Stimulated activated CD4-positive, alpha-beta T cell treated with anti-CD3 and anti-CD28 coated beads, Interleukin-12 subunit alpha, Interleukin-12 subunit beta, amount 100 ng/mL, for 24 hours (primary cell): ENCODE measurements around the gene AFF3.

ENCODE experiments used
- DNase-seq, 2 experiments: peaks; one replicate each; pipeline ENCODE4 v3.0.0-alpha.2; 2020; ENCODE audit warnings: low read depth in 2 of 2

AFF3 gene

GRCh38 chr2:99881901-99882591 is 260.3 kb downstream of the AFF3 start:
- no peak for DNase-seq

DNA sequence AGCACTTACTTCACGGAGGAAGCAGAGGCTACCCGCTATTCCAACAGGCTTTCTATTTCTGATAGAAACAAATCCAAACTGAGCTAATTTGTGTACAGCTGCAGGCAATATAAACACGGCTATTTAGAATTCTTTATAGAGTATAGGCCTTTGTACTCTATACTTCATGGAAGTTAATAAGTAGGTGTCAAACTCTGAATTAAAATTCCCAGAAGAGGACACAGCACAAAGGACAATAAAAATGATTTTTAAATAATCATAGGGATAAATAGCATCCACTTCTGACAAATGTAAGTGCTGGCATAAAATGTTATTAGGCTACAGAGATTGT is 261.5 kb downstream of the AFF3 start:
- DNase-seq: no peak

GRCh38 chr2:99880148-99880963 is 262.0 kb downstream of the AFF3 start:
- no peak for DNase-seq

DNA sequence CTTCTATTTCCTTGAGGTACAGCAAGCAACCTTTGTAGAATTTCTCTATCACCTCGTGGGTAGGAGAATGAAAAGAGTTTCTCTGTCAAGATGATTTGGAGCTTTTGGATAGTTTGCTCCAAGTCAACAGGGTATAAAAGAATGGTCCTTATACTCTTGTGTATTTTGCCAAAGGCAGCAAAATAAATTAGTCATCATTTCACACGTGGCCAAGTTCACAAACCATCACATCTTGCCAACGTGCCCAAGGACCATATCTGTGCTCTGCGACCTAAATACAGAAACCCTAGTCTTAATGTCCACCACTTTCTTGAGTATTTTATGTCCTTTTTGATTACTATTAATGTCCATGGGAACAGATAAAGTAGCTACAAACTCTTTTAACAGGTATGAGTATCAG is 262.9 kb downstream of the AFF3 start:
- DNase-seq: no peak

DNA sequence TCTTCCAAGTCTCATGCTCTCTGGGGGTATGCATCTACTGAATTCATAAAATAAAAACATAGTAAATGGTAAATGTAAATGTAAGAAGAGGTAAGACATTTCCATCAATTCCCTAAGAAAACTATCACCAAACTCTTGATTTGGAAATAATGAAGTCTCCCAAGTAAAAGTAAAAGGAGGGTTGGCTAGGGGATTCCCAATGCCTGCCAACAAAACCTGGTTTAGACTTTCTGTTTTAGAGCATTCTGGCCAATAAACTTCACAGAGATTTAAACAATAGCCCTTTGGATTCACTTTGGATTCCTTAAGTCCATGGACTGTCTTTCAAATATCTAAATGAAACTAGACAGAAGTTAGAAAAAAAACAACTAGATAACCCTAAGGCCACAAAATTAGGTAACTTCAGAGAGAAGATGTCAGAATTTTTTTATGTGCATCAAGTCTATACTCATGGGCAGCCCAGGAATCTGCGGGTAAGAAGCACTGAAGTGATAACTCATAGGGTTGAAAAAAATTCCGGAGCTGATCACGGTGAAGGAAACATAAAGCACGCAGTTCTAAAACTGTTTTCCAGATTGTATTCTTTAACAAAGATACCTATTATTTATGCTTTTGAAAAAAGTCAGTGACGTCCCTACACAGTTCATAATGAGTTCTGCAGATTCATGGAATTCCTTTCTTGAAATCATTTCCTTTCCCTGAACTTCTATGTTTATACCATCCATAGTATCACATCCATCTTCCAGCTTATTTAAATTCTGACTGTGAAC is 263.6 kb downstream of the AFF3 start:
- no peak for DNase-seq

DNA sequence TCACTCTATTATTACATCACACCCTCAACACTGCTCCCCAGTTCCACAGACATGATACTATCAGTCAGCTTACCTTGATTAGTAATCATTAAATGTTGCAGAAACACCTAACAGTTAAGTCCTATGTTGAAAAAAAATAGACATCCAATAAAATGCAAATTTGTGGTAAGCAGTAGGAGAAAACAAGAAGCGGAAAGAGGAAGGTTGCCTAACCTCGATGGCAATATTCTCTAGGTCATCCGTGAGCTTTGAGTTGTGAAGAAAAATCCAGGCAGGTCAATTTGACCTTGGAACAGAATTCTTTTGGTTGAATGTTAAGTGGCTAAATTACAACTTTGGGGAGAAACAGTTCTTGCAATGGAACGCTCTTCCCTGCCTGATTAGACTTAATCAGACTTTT is 264.4 kb downstream of the AFF3 start:
- no peak for DNase-seq

GRCh38 chr2:99876956-99877355 is 265.4 kb downstream of the AFF3 start:
- no peak for DNase-seq

DNA sequence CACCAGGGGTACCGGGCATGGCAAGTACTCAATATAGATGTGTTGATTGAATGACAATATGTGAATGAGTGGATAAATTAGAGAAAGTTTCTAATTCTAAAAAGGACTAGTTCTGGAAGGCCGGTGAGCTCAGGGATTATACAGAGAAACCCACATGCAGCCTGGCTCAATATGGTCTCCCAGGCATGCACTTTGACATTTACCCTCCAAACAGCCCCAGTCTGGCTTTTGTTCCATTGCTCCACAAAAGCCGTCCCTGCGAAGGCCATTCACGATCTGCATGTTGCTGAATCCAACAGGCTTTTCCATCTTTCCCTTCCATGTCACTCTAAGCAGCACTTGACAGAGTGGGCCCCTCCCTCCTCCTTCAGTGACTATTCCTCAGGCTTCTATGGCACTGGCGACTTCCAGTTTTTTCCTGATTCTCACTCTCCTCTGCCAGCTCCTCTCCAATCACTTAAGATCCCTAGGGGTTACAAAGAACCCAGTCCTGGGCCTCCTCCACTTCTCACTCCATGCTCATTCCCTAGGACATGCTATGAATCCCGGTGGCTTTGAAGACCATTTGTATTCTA is 266.7 kb downstream of the AFF3 start:
- no peak for DNase-seq

DNA sequence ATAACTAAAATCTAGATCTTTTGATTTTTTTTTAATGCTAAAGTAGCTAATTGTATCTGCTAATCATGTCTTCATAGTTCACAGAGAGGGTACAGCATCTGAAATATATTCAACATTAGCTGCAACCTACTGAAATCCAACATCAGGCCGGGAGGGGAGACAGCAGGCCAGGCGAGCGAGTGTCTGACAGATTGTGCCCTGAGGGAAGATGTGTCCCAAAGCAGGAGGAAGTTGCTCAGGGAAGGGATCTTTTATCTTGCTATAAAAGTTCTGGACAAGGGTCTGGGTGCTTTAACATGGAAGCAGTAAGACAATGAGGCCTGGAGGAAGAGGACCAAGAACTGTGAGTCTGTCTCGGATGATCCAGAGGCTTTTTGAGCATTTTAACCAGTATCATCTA is 274.1 kb downstream of the AFF3 start:
- DNase-seq: no peak

DNA sequence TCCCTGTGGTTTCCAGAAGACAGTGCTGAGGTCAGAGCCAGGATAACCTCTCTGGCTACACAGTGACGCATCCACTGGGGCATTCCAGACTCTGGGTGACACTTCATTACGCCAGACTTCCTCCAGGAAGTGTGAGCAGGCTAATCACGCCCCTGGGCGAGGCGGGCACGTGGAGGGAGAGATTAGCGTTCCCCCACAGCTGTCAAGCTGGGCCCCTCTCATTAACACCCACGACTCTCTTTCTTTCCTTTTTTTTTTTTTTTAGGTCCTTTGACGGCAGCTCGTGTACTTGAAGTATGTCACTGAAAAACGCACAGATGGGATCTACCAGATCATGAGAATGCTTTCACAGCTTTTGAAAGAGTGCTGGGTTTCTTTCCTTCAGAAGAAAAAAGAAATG is 274.6 kb downstream of the AFF3 start:
- DNase-seq: no peak

DNA sequence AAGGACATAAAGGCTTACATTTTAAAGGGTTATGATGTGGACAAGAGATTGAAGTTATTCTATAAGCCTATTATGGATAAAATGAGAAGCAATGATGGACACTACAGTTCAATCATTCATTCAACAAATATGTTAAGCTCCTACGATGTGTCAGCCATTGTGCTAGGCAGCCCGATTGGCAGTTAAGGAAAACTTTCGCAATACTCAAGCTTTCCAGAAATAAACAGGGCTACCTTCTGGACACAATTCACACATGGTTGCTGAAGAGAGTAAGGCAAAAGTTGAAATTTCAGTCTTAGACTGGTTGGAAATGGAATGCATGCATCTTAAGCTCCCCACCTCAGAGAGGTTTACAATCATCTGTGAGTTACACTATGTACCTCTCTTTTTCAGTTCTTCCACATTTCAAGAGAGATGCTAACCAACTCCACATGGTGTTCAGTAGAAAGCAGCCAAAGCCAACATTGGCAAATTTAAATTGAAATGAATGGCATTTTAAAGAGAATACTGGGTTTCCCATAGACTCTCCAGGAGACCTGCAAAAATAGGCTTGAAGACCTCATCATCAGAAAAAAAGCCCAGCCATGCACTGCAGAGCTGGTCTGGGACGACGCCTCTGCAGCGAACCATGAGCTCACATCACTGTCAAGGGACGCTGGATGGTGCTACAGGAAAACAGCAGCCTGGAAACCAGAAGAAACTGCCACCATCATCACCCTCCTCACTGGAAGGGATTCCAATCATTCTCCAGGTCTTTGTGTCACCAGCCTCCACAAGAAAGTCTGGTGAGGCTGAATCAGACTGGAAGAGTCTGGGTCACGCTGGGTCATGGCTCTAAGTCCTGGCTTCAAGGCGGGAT is 276.3 kb downstream of the AFF3 start:
- no peak for DNase-seq

DNA sequence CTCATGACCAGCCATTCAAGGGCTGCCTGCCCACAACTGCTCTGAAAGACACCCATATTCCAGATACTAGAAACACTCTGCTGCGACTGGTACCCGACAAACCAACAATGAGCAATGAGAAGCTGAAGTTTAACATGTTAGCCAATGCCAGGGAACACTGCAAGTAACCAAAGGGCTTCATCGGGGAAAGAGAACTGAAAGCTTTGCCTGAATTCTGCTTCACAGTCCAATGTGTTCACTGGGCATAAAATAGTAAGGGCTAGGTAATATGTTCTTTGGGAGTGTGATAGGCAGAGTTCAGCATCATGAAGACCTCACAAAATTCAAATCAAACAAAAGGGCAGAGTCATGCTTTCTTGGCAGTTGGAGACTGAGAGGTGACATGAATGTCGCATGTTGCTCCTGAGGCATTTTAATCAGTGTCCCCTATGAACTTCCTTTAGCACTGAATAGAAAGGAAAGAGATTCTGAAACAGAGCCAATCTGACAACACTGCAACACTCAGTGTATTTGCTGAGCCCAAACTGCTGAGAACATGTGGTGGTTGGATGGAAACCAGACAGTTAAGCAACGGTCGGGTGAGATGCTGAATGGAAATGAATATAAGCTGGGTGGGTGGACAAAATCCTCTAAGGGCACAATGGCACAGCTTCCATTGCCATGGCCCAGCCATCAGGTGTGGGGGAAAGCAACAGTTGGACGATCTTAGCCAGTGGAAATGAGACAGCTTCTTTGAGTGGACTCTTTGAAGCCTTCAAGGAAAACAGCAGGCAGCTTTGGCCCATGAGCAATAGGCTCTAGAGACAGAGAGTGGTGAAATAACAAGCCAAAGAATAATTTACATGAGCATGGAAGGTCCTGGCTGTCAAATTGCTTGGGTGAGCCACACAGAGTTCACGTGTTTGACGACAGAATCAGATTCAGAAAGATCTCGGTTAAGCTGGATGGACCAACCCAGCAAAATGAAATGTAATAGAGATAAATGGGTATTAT is 277.5 kb downstream of the AFF3 start:
- no peak for DNase-seq

GRCh38 chr2:99863903-99864270 is 278.5 kb downstream of the AFF3 start:
- DNase-seq: no peak

GRCh38 chr2:99863236-99863902 is 279.0 kb downstream of the AFF3 start:
- DNase-seq: no peak

DNA sequence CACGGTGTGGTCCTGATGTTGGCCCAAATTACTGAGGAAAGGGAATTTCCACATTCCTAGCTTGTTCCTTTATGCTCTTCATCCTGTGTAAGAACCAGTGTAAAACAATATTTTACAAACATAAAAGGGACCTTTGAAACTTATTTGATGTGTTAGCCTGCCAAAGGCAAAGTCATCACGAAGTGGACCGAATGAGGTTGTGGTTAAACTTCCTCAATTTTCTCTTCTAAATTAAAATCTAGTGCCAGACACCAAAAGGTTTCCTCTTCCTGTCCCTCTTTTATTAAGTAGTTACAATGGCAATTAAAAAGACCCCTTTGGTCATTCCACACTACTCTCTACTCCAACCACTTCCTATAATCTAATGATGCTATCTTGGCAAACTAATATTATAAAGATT is 279.8 kb downstream of the AFF3 start:
- no peak for DNase-seq

DNA sequence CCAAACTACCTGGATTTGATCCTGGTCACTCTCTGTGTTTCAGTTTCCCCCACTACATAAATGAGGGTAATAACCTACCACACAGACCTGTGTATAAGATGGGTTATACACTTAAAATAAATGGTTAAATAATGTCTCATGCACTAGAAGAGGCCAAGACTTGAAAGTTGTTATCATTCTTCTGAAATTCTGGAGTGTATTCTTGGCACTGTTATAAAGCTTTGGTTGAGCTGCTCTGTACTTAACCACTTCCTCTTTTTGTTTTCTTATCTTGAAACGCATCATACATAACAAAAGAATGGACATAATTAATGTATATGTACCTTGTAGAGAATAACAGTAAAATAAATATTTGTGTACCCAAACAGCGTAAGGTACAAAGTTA is 281.0 kb downstream of the AFF3 start:
- no peak for DNase-seq

DNA sequence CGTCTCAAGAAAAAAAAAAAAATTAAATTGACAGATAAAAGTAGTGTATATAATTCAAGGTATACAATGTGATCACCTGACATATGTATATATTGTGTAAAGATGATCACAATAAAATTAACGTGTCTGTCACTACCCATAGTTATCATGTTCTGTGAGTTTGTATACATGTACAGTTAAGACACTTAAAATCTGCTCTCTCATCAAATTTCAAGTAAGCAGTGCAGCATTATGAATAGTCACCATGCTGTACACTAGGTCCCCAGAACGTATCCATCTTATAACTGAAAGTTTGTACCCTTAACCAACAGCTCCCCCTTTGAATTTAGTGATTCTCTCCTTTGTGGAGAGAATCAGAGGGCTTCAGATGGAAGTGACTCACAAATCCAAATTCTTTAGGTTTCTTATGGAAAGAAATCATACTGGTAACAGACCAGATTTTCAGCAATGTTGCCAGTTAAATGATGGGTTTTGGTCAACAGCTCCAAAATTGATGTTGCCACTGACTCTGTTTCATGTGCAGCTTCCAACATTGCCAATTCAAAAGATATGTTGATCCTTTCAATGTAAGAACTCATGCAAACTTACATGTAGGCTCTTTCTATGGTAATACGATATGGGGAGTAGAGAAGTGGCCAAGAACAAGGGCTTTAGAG is 281.5 kb downstream of the AFF3 start:
- DNase-seq: no peak

GRCh38 chr2:99858951-99859596 is 283.3 kb downstream of the AFF3 start:
- no peak for DNase-seq
